Right lung (tissue), 5 donors: Measurements from ENCODE around the gene RALGAPA1. TPM values are rescaled to one million over a fixed set of nuclear protein-coding genes. Genes with fewer than 3 reads are reported as not detected.
"Not testable (repeated sequence)": the region's sequence is repeated elsewhere in the genome, so short reads cannot be mapped to it uniquely, and the experiment has no call there.

Experiments
- DNase-seq, 2 donors: peaks; one replicate each; pipeline ENCODE4 v3.0.0-alpha.2; 2013
- polyA plus RNA-seq, 5 donors: library from polyadenylated mRNA; unstranded; fragments of 120-200 nt; gene quantifications; one replicate each; pipeline versions ENCODE4 v1.2.1 to v1.2.3, GENCODE V29; 2013; ENCODE audit warnings: inconsistent platforms in 1 of 5, low replicate concordance in 1 of 5; ENCODE audit not compliant: insufficient read length in 5 of 5, insufficient read depth in 1 of 5

The RALGAPA1 gene
- polyA plus RNA-seq, 5 donors: 32.6 to 59.3 (median 50.5) TPM

DNA sequence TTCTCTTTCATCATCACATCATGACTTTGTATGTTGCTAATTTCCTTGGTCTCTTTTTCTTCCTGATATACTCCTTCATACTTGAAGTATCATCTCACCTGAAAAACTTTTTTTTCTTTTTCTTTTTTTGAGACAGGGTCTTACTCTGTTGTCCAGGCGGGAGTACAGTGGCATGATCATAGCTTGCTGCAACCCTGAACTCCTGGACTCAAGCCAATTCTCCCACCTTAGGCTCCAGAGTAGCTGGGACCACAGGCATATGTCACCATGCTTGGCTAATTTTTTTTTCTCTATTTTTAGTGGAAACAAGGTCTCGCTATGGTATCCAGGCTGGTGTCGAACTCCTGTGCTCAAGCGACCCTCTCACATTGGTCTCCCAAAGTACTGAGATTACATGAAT, 107.6 kb downstream of the RALGAPA1 start:
- DNase-seq: no peak

DNA sequence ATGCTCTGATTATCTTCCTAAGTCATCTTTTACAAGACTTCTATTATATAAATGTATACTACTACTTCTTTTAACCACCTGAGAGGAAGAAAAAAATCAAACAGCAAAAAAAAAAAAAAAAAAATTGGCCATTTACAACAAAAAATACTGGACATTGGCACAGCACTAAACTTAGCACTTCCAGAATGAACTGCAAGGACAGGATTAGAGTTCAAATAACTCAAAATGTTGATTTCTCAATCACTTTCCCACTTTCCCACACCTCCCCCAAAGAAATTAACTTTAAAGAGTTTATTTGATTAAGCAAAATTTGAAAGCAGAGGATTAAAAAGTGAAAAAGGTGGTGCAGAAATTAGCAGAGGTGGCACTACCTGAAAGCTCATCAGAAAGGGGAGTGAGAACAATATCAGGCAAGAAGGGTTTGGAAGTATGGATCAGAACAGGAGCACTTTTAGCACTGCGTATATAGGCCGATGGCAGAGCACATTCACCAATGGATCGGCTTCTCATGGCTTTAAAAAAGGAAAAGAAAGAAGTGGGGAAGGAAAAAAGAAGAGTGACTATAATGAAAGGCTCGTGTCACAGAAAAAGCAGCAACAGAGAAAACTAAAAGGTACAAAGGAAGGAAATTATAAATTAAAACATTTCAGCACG, 109.2 kb downstream of the RALGAPA1 start:
- no peak for DNase-seq

GRCh38 chr14:35696575-35696974, 112.5 kb downstream of the RALGAPA1 start:
- no peak for DNase-seq

GRCh38 chr14:35696119-35696518, 113.0 kb downstream of the RALGAPA1 start:
- no peak for DNase-seq

- DNase-seq: no peak
Observed at GRCh38 chr14:35695647-35696046, 113.4 kb downstream of the RALGAPA1 start.

- no peak for DNase-seq
Observed at GRCh38 chr14:35695072-35695471, 114.0 kb downstream of the RALGAPA1 start.

GRCh38 chr14:35689000-35689460, 120.1 kb downstream of the RALGAPA1 start:
- DNase-seq: no peak

DNA sequence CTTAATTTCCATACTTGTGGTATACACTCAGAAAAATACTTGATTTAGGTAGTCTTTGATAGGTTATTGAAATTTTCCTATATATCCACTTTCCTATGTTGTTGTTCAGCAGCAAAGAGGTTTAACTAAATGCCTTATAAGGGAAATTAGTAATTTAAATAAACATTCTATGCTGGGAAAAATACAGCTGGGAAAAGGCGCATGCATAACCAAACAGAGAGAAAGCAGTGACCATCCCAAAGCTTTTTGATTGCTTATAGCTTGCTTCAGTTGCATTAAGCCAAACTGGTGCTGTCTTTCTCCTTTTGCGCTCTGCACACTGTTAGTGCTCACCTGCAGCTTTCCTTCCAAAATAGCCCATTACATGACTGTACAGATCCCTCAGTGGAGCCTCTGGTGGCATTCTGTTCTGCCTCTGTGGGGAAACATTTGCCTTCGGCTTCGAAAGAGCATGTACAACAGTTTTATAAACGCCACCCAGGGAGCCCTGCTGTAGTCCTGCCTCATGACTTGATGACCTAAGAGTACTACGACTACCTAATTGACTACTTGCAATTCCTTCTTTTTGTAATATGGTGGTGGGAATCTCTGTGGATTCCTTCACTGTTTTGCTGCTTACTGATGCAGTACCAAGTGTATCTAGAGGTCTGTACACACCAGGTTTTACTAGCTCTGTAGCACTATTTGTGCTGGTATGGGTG, 120.8 kb downstream of the RALGAPA1 start:
- no peak for DNase-seq

DNA sequence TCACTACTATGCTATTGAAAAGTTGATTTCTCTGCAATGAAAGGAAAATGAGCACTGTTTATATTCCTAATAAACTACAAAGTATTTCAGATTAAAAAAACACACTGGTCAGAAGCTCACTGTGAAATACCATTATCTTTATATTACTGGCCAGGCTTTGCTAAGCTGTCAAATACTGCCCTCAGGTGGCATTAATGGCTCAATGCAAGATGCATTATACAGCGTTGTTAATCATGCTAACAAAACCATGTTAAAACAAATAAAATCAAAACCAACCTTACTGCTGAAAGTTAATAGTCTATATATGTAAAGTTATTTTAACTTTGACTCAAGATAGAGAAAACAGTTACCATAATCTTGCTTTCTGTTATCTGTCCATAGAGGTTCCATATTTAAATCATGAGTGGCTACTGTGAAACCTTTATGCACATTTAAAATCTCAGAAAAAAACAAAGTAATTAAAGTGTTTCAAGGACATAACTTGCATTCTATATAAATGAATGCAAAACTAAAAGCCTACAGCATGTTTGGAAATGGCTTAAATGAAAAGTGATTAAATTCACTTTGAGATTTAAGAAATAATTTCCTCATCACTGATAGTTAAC, 121.7 kb downstream of the RALGAPA1 start:
- peak; percentile 5 to 23 for DNase-seq

- DNase-seq: not testable (repeated sequence)
Observed at GRCh38 chr14:35683688-35684087, 125.4 kb downstream of the RALGAPA1 start.

DNA sequence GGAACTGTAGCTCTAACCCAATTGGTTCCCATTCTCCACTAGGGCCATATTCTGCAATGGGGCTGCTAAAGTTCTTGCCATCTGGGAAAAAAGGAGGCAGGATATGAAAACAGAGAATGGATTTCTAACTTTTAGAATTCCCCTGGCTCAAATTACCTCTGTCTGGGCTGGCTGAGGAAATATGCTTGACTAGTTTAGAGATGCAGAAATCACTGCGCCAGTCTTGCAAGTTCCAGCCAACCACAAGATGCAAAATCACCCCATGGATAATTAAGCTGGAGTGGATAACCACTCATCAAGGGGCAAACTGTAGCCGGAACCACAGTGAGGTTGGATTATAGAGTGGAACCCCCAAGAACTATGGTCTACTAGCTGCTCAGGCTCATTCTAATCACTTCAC, 126.3 kb downstream of the RALGAPA1 start:
- DNase-seq: no peak

- DNase-seq: no peak
Observed at GRCh38 chr14:35678403-35679028, 130.6 kb downstream of the RALGAPA1 start.

DNA sequence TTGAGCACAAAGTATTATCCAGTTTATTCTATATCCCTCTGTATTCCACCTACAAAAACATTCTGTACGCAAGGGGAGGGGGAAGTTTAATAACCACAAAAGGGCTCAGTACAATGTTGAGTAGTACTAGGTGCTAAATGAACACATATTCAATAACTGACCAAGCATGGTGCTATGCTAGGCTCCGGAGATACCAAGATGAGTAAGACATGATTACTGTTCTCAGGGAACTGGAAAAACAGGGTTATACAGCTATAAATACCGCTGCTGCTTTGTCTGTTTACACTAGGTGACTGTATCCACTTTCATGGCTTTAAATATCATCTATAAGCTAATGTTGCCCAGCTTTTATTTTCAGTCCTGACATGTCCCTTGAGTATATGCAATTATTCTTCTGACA, 139.3 kb downstream of the RALGAPA1 start:
- DNase-seq: no peak

DNA sequence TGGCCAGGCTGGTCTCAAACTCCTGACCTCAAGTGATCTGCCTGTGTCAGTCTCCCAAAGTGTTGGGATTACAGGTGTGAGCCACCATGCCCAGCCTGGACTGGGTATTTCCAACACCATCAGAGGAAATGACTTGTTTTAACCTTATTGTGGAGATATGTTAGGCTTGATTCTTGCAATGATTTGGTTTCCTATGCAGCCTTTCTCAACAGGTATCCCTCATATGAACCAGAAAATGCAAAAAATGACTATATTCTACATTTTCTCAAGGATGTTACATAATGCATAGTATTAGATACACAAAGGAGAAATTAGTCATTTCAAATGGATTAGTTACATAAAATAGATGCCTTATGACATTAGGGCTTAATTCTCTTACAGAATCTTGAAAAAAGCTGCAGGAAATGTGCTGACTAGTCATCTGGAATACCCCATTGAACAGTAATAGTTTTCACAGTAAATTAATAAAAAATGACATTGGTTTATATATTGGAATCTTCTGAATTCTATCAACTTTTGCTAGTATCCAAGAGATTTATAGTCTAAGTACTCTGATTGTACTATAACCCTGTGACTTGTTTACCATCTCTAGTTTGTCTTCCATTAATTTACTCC, 142.6 kb downstream of the RALGAPA1 start:
- DNase-seq: no peak

DNA sequence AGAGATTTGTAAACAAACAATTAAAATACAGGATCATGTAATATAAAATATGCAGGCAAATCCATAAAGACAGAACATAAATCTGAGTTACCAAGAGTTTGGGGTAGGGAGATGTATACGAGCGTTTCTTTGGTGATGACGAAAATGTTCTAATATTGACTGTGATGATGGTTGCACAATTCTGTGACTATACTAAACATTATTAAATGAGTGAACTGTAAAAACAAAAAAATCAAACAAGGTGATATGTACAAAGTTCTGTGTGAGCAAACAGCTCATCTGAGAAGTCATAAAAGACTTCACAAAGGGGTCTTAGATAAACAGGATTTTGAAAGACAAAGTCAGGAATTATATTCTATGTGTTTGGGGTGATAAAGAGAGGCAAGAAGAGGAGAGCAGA, 147.2 kb downstream of the RALGAPA1 start:
- no peak for DNase-seq

DNA sequence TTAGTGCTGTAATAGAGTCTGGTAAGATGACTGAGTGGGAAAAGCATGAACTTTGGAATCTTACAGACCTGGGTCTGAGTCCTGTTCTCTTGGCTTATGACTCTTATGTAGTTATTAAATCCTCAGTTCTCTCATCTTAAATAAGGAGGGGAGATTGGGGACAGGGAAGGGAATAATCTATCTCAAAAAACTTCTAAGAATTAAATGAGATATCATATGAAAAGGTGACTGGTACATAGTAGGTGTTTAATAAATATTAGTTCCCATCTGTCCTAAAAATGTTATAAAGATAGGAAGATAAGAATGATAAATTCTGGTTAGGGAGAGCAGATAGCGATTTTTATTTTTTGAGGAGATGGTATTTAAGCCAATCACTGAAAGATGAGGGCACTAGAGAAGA, 156.1 kb downstream of the RALGAPA1 start:
- no peak for DNase-seq

- no peak for DNase-seq
Observed at GRCh38 chr14:35643513-35643912, 165.6 kb downstream of the RALGAPA1 start.

GRCh38 chr14:35637851-35638250, 171.2 kb downstream of the RALGAPA1 start:
- peak; percentile 2 to 12 for DNase-seq

GRCh38 chr14:35637269-35637668, 171.8 kb downstream of the RALGAPA1 start:
- no peak for DNase-seq

GRCh38 chr14:35632676-35633075, 176.4 kb downstream of the RALGAPA1 start:
- peak; percentile 22 to 26 for DNase-seq

- DNase-seq: no peak
Observed at GRCh38 chr14:35632271-35632670, 176.8 kb downstream of the RALGAPA1 start.
